ENCODE results near the gene CEMIP. TPM values are rescaled to one million over a fixed set of nuclear protein-coding genes. Genes with fewer than 3 reads are reported as not detected.
A peak's percentile ranks its signal among the peaks of the same experiment; 100 is the strongest.

The CEMIP gene
- total and polyA plus RNA-seq, 2 of the 4 experiments (the other 2 are of a cell fraction) = 63.8 to 78.0 TPM

GRCh38 chr15:80861731-80862170 is 82.6 kb downstream of the CEMIP start:
- BruUV-seq (replicated peaks) = no TSS peak
- Histone ChIP-seq H3K4ac (ENCODE audit: low read depth, low read length) (no peak overlapping the region), H3K18ac (ENCODE audit: low read depth, low read length) (no peak overlapping the region), H4K20me1 (ENCODE audit: insufficient read depth, low read length) (peaks cover 81% of the 10 kb centered on the region), H3K9me3 (ENCODE audit: control insufficient read depth, insufficient read depth, low read length) (no peaks in the 10 kb centered on the region), H3K4me1 (ENCODE audit: control insufficient read depth, insufficient read depth, low read length) (peaks cover 6% of the 10 kb centered on the region; the same call in 1 of the 2 replicates), H2AFZ (replicated peaks; ENCODE audit: low read length, poor library complexity) (no peak overlapping the region), H2AK5ac (ENCODE audit: low read depth, low read length) (no peak overlapping the region), H3K56ac (ENCODE audit: extremely low read depth, insufficient read depth, low read length) (no peak overlapping the region), H4K8ac (ENCODE audit: low read depth in 2 of 2, low read length in 2 of 2) (no peak overlapping the region), H2BK20ac (ENCODE audit: low read depth, low read length) (no peak overlapping the region), H2BK120ac (ENCODE audit: low read depth, low read length) (no peak overlapping the region), H3K9me1 (ENCODE audit: insufficient read depth, low read length) (peaks cover 4% of the 10 kb centered on the region; the same call in 1 of the 2 replicates), H2BK15ac (ENCODE audit: low read depth, low read length) (no peak overlapping the region), H3K9ac (ENCODE audit: low read depth, low read length) (no peak overlapping the region), H3K4me2 (ENCODE audit: low read depth, low read length) (no peak overlapping the region), H3K36me3 (ENCODE audit: control insufficient read depth, insufficient read depth, low read length) (peaks cover 67% of the 10 kb centered on the region), H3K79me1 (ENCODE audit: low read depth in 1 of 2, low read length in 2 of 2) (peaks cover 0 to 9% of the 10 kb centered on the region in 2 experiments; a peak in 1 of 4 replicates), H3K27ac (ENCODE audit: insufficient read depth, low read length) (no peak overlapping the region), H3K14ac (replicated peaks; ENCODE audit: low read depth, low read length) (no peak overlapping the region), H2AK9ac (replicated peaks; ENCODE audit: low read depth, low read length, poor library complexity) (no peak overlapping the region), H3K27me3 (ENCODE audit: control insufficient read depth, insufficient read depth, low read length) (no peaks in the 10 kb centered on the region), H3K4me3 (ENCODE audit: insufficient read depth, low read depth, low read length) (no peak overlapping the region), H4K5ac (ENCODE audit: low read depth, low read length) (no peak overlapping the region), H3K23ac (ENCODE audit: low read depth, low read length) (no peak overlapping the region), H2BK5ac (ENCODE audit: low read depth, low read length, poor library complexity, severe bottlenecking) (no peak overlapping the region), H4K91ac (ENCODE audit: insufficient read depth, low read depth, low read length) (no peak overlapping the region)
- no CpG with 5 or more reads among the region's 5 CpGs for WGBS, 2 experiments (ENCODE audit: extremely low coverage in 2 of 2, insufficient read length in 1 of 2)
- in situ Hi-C loops (cut with MboI; ENCODE audit: low sequenced_read_pairs) = no loop called here
- CTCF ChIA-PET = no interaction called here
- intact Hi-C loops (cut with micrococcal nuclease) = no loop called here
- no peak for TF ChIP-seq SMC3 (IDR thresholded peaks at IDR 0.05; ENCODE audit: low read depth, low read length)
- no peak for TF ChIP-seq NFE2L2 (IDR thresholded peaks at IDR 0.05; ENCODE audit: low read depth, low read length)
- POLR2A ChIA-PET (ENCODE audit: unreplicated experiment) = no interaction called here
- DNase-seq (peak; percentile 74), ATAC-seq (ENCODE audit: low read depth) (peak; percentile 32)
- dilution Hi-C loops (cut with HindIII; ENCODE audit: low sequenced_read_pairs, unreplicated experiment) = no loop called here

Measured in IMR-90 (cell line).